H9 (cell line): ENCODE data around the gene ARSG. TPM values are rescaled to one million over a fixed set of nuclear protein-coding genes. Genes with fewer than 3 reads are reported as not detected.
A peak's percentile ranks its signal among the peaks of the same experiment; 100 is the strongest.

Source experiments
- DNase-seq: peaks from one replicate; pipeline ENCODE4 v3.0.0-alpha.2; 2017
- H2AFZ ChIP-seq: one replicate; pipeline ENCODE4 v1.6.1; 2013; ENCODE audit warnings: mild to moderate bottlenecking, low read length, control low read depth, moderate library complexity
- H2AK5ac ChIP-seq: 2 replicates; pipeline ENCODE4 v1.6.1; 2013; ENCODE audit warnings: low read length, control low read depth, mixed read lengths; ENCODE audit not compliant: insufficient read length
- H2BK120ac ChIP-seq: one replicate; pipeline ENCODE4 v1.6.1; 2013; ENCODE audit warnings: low read depth, mild to moderate bottlenecking, low read length, control low read depth, inconsistent platforms; ENCODE audit not compliant: poor library complexity, severe bottlenecking
- H2BK12ac ChIP-seq: 2 replicates; pipeline ENCODE4 v1.6.1; 2013; ENCODE audit warnings: low read length, control low read depth, mixed read lengths, low read depth; ENCODE audit not compliant: insufficient read length
- H2BK15ac ChIP-seq: 2 replicates; pipeline ENCODE4 v1.6.1; 2013; ENCODE audit warnings: low read depth, low read length, control low read depth
- H2BK20ac ChIP-seq: one replicate; pipeline ENCODE4 v1.6.1; 2013; ENCODE audit warnings: low read depth, mild to moderate bottlenecking, low read length, control low read depth, inconsistent platforms; ENCODE audit not compliant: poor library complexity, severe bottlenecking
- H2BK5ac ChIP-seq: 2 replicates; pipeline ENCODE4 v1.6.1; 2013; ENCODE audit warnings: low read length, control low read depth, mixed read lengths; ENCODE audit not compliant: insufficient read length
- H3K14ac ChIP-seq: 2 replicates; pipeline ENCODE4 v1.6.1; 2013; ENCODE audit warnings: low read length, control low read depth; ENCODE audit not compliant: insufficient read depth
- H3K18ac ChIP-seq: 2 replicates; pipeline ENCODE4 v1.6.1; 2013; ENCODE audit warnings: low read depth, mild to moderate bottlenecking, mixed read lengths, low read length, control low read depth; ENCODE audit not compliant: insufficient read length
- H3K23ac ChIP-seq: 2 replicates; pipeline ENCODE4 v1.6.1; 2013; ENCODE audit warnings: low read length, control low read depth, mixed read lengths, low read depth; ENCODE audit not compliant: insufficient read length
- H3K23me2 ChIP-seq: 2 replicates; pipeline ENCODE4 v1.6.1; 2013; ENCODE audit warnings: low read depth, mild to moderate bottlenecking, mixed read lengths, low read length, control low read depth; ENCODE audit not compliant: insufficient read length, poor library complexity, severe bottlenecking
- H3K27ac ChIP-seq: 2 replicates; pipeline ENCODE4 v1.5.1; 2013; ENCODE audit warnings: low read length, control low read depth, mixed read lengths, low read depth; ENCODE audit not compliant: insufficient read length
- H3K27me3 ChIP-seq: 2 replicates; pipeline ENCODE4 v1.6.1; 2013; ENCODE audit warnings: low read length, control low read depth, inconsistent platforms; ENCODE audit not compliant: insufficient read depth
- H3K4ac ChIP-seq: 2 replicates; pipeline ENCODE4 v1.6.1; 2013; ENCODE audit warnings: low read depth, mild to moderate bottlenecking, control low read depth, inconsistent platforms, low read length, moderate library complexity
- H3K4me1 ChIP-seq: 2 replicates; pipeline ENCODE4 v1.6.1; 2013; ENCODE audit warnings: low read length, control low read depth, inconsistent platforms; ENCODE audit not compliant: insufficient read depth
- H3K4me2 ChIP-seq: 2 replicates; pipeline ENCODE4 v1.6.1; 2013; ENCODE audit warnings: low read length, control low read depth, mixed read lengths; ENCODE audit not compliant: insufficient read length, insufficient read depth
- H3K56ac ChIP-seq: 2 replicates; pipeline ENCODE4 v1.6.1; 2013; ENCODE audit warnings: low read depth, mild to moderate bottlenecking, mixed read lengths, low read length, control low read depth; ENCODE audit not compliant: insufficient read length
- H3K79me1 ChIP-seq: 2 replicates; pipeline ENCODE4 v1.6.1; 2013; ENCODE audit warnings: low read depth, mild to moderate bottlenecking, moderate library complexity, low read length, control low read depth, inconsistent platforms; ENCODE audit not compliant: insufficient read depth, poor library complexity, severe bottlenecking
- H3K79me2 ChIP-seq: 2 replicates; pipeline ENCODE4 v1.6.1; 2013; ENCODE audit warnings: low read length, control low read depth, inconsistent platforms; ENCODE audit not compliant: insufficient read depth
- H3K9ac ChIP-seq: 2 replicates; pipeline ENCODE4 v1.6.1; 2013; ENCODE audit warnings: low read length, control low read depth, mixed read lengths; ENCODE audit not compliant: insufficient read length; ENCODE audit errors: extremely low read depth
- H3K9me3 ChIP-seq: one replicate; pipeline ENCODE4 v1.6.1; 2013; ENCODE audit warnings: low read depth, low read length, inconsistent platforms; ENCODE audit not compliant: control insufficient read depth
- H3T11ph ChIP-seq: one replicate; pipeline ENCODE4 v1.6.1; 2013; ENCODE audit warnings: mild to moderate bottlenecking, low read length, control low read depth, inconsistent platforms
- H4K20me1 ChIP-seq: one replicate; pipeline ENCODE4 v1.6.1; 2013; ENCODE audit not compliant: control insufficient read depth, insufficient read length, insufficient read depth
- H4K5ac ChIP-seq: 2 replicates; pipeline ENCODE4 v1.6.1; 2013; ENCODE audit warnings: low read depth, mild to moderate bottlenecking, mixed read lengths, low read length, control low read depth; ENCODE audit not compliant: insufficient read length
- H4K8ac ChIP-seq: replicated peaks from 2 replicates; pipeline ENCODE4 v1.6.1; 2013; ENCODE audit warnings: low read length, control low read depth, mixed read lengths, low read depth; ENCODE audit not compliant: insufficient read length
- H4K91ac ChIP-seq: 2 replicates; pipeline ENCODE4 v1.6.1; 2013; ENCODE audit warnings: low read depth, mild to moderate bottlenecking, moderate library complexity, mixed read lengths, low read length, control low read depth; ENCODE audit not compliant: insufficient read length
- H3K27ac Mint-ChIP-seq, 3 experiments: 2 replicates in 2 of 3; 3 replicates in 1 of 3; pipeline ENCODE4 v1.8.0; 2020 to 2021; ENCODE audit warnings: mixed read lengths in 3 of 3, mild to moderate bottlenecking in 1 of 3, moderate library complexity in 1 of 3
- H3K27me3 Mint-ChIP-seq: 2 replicates; pipeline ENCODE4 v1.8.0; 2021; ENCODE audit warnings: low read depth, mild to moderate bottlenecking, moderate library complexity, mixed read lengths
- H3K36me3 Mint-ChIP-seq, 3 experiments: 2 replicates in 2 of 3; 3 replicates in 1 of 3; pipeline ENCODE4 v1.8.0; 2020 to 2021; ENCODE audit warnings: low read depth in 3 of 3, mixed read lengths in 3 of 3; ENCODE audit not compliant: insufficient read depth in 1 of 3
- H3K4me1 Mint-ChIP-seq, 2 experiments: 2 replicates each; pipeline ENCODE4 v1.8.0; 2020; ENCODE audit warnings: mixed read lengths in 2 of 2
- H3K4me3 Mint-ChIP-seq, 2 experiments: 2 replicates in 1 of 2; 3 replicates in 1 of 2; pipeline ENCODE4 v1.8.0; 2020 to 2021; ENCODE audit warnings: mild to moderate bottlenecking in 2 of 2, mixed read lengths in 2 of 2, moderate library complexity in 1 of 2
- H3K9me3 Mint-ChIP-seq, 2 experiments: 2 replicates in 1 of 2; 3 replicates in 1 of 2; pipeline ENCODE4 v1.8.0; 2020; ENCODE audit warnings: mild to moderate bottlenecking in 2 of 2, mixed read lengths in 2 of 2, moderate library complexity in 1 of 2
- CTCF ChIP-seq: fragments of 200-600 bp; sonication (generic); conservative IDR thresholded peaks from 3 replicates; pipeline ENCODE4 v1.8.0; 2021; ENCODE audit warnings: antibody characterized with exemption, mild to moderate bottlenecking
- WGBS: extraction: QIAGEN DNeasy Blood & Tissue Kit; methylation state at CpG from one replicate; pipeline ENCODE4 v1.1.7; 2013; ENCODE audit warnings: missing lambda C conversion rate, low lambda C conversion rate, mixed read lengths; ENCODE audit not compliant: insufficient read length; ENCODE audit errors: extremely low coverage; 5-methylcytosine and 5-hydroxymethylcytosine counted together
- total RNA-seq: library from RNA; stranded (reverse); gene quantifications from 2 replicates; pipeline ENCODE4 v1.2.1, GENCODE V29; 2021

Gene ARSG
- total RNA-seq, 1 experiment from 2014 or later = 3.6 TPM

- no peak overlapping the region for H3K23ac ChIP-seq
- no peaks in the 10 kb centered on the region; the same call in 1 of the 2 replicates for H3K4me1 ChIP-seq
- H3K23me2 ChIP-seq = no peaks in the 10 kb centered on the region
- H3K9me3 ChIP-seq = no peaks in the 10 kb centered on the region
- no peak overlapping the region for H2AK5ac ChIP-seq
- no peaks in the 10 kb centered on the region for H3K79me2 ChIP-seq
- peaks cover 0 to 5% of the 10 kb centered on the region in 2 experiments; a peak in 1 of 5 replicates for H3K9me3 Mint-ChIP-seq
- H3T11ph ChIP-seq = no peak overlapping the region
- no peak overlapping the region for H2BK20ac ChIP-seq
- no peak for DNase-seq
- no peaks in the 10 kb centered on the region for H3K79me1 ChIP-seq
- peaks cover 0 to 8% of the 10 kb centered on the region in 2 experiments; a peak in 1 of 4 replicates for H3K4me1 Mint-ChIP-seq
- H2BK120ac ChIP-seq = no peak overlapping the region
- no peak overlapping the region for H3K4me3 Mint-ChIP-seq
- no peak overlapping the region for H4K91ac ChIP-seq
- H4K20me1 ChIP-seq = no peaks in the 10 kb centered on the region
- no peaks in the 10 kb centered on the region for H3K27me3 ChIP-seq
- H3K14ac ChIP-seq = no peak overlapping the region
- H2BK15ac ChIP-seq = no peak overlapping the region
- no peaks in the 10 kb centered on the region for H3K27me3 Mint-ChIP-seq
- WGBS = no CpG with 5 or more reads among the region's 8 CpGs
- no peak overlapping the region for H2BK12ac ChIP-seq
- 0 out of 7 replicates have a peak overlapping the region, but pooled peaks of 1 of the 3 experiments have one; percentile 56 for H3K27ac Mint-ChIP-seq
- no peak overlapping the region for H2BK5ac ChIP-seq
- no peak overlapping the region for H3K27ac ChIP-seq
- no peak overlapping the region for H4K5ac ChIP-seq
- no peak overlapping the region for H3K56ac ChIP-seq
- H3K4me2 ChIP-seq = no peak overlapping the region
- no peak overlapping the region for H2AFZ ChIP-seq
- no peak overlapping the region for H3K18ac ChIP-seq
- no peak overlapping the region for H4K8ac ChIP-seq
- H3K36me3 Mint-ChIP-seq = peaks cover 16 to 26% (median 16%) of the 10 kb centered on the region in 3 experiments
- no peak for TF ChIP-seq CTCF
- no peak overlapping the region for H3K4ac ChIP-seq
- H3K9ac ChIP-seq = no peak overlapping the region
These were observed 18.9 kb downstream of the ARSG start for GRCh38 chr17:68310152-68310551.
